B cell (primary cell): ENCODE data around the gene COMMD4. TPM values are rescaled to one million over a fixed set of nuclear protein-coding genes. Genes with fewer than 3 reads are reported as not detected.

Experiments used
- ATAC-seq: fragments of 200-7000 bp; cut with Tn5 transposase; one replicate; pipeline ENCODE4 v1.10.0; 2021; ENCODE audit warnings: low read depth, mild to moderate bottlenecking, moderate number of reproducible peaks, moderate library complexity
- CTCF ChIA-PET: fragments of 350-600 bp; sonication (Branson Sonifier 250); formaldehyde crosslinking; loops from one replicate; lab custom pipeline; 2021; ENCODE audit warnings: antibody characterized with exemption, inconsistent platforms; lab: Charles Lee
- POLR2A ChIA-PET: fragments of 350-600 bp; sonication (Branson Sonifier 250); formaldehyde crosslinking; loops from one replicate; lab custom pipeline; 2021; ENCODE audit warnings: antibody characterized with exemption; lab: Charles Lee
- DNase-seq: peaks from one replicate; pipeline ENCODE4 v3.0.0; 2013
- H2AFZ ChIP-seq: 2 replicates; pipeline ENCODE4 v1.6.1; 2012; ENCODE audit warnings: mild to moderate bottlenecking, low read depth, low read length; ENCODE audit not compliant: insufficient read depth, poor library complexity, severe bottlenecking
- H3K27ac ChIP-seq, 2 donors: 1 replicate in 1 of 2; 2 replicates in 1 of 2; pipeline ENCODE4 v1.5.1; 2012 to 2013; ENCODE audit warnings: low read length in 2 of 2, mild to moderate bottlenecking in 2 of 2, moderate library complexity in 1 of 2
- H3K27me3 ChIP-seq, 4 experiments: fragments of 200-600 bp in 1 of 4; sonication (generic) in 1 of 4; replicated peaks in 1 of 4; 1 replicate in 2 of 4; 2 replicates in 2 of 4; pipeline versions ENCODE4 v1.6.1 to v1.7.0; 2013 to 2016; ENCODE audit warnings: low read length in 3 of 4, mild to moderate bottlenecking in 2 of 4, mixed read lengths in 1 of 4, moderate library complexity in 1 of 4; ENCODE audit not compliant: insufficient read depth in 4 of 4, control insufficient read depth in 3 of 4; ENCODE audit errors: control extremely low read depth in 1 of 4
- H3K36me3 ChIP-seq, 2 experiments: replicated peaks in 1 of 2; 1 replicate in 1 of 2; 2 replicates in 1 of 2; pipeline versions ENCODE4 v1.6.1 to v1.7.1; 2013; ENCODE audit warnings: low read length in 1 of 2; ENCODE audit not compliant: insufficient read depth in 2 of 2, control insufficient read depth in 1 of 2; ENCODE audit errors: control extremely low read depth in 1 of 2, extremely low read depth in 1 of 2
- H3K4me1 ChIP-seq, 2 donors: fragments of 200-600 bp in 1 of 2; sonication (generic) in 1 of 2; 1 replicate in 1 of 2; 2 replicates in 1 of 2; pipeline versions ENCODE4 v1.5.1 to v1.6.1; 2013 to 2017; ENCODE audit warnings: low read length in 2 of 2; ENCODE audit not compliant: control insufficient read depth in 2 of 2, insufficient read depth in 2 of 2
- H3K4me2 ChIP-seq: replicated peaks from 2 replicates; pipeline ENCODE3; 2012; ENCODE audit warnings: mild to moderate bottlenecking, low read depth, low read length; ENCODE audit not compliant: poor library complexity, severe bottlenecking
- H3K4me3 ChIP-seq, 5 experiments: fragments of 200-600 bp in 1 of 5; sonication (generic) in 1 of 5; 1 replicate in 3 of 5; 2 replicates in 2 of 5; pipeline versions ENCODE4 v1.5.1 to v1.7.0; 2011 to 2016; ENCODE audit warnings: low read length in 4 of 5, mild to moderate bottlenecking in 4 of 5, low read depth in 2 of 5, control low read depth in 1 of 5, moderate library complexity in 1 of 5; ENCODE audit not compliant: insufficient read depth in 1 of 5; ENCODE audit errors: control extremely low read depth in 1 of 5, extremely low read depth in 1 of 5
- H3K79me2 ChIP-seq: fragments of 200-600 bp; sonication (generic); one replicate; pipeline ENCODE4 v1.6.0; 2016; ENCODE audit warnings: low read length; ENCODE audit not compliant: control insufficient read depth, insufficient read depth
- H3K9ac ChIP-seq: fragments of 200-600 bp; sonication (generic); 2 replicates; pipeline ENCODE4 v1.6.1; 2017; ENCODE audit warnings: mild to moderate bottlenecking, low read length, moderate library complexity
- H3K9me3 ChIP-seq, 3 donors: one replicate each; pipeline versions ENCODE4 v1.6.1 to v1.7.1; 2013; ENCODE audit warnings: low read length in 2 of 3; ENCODE audit not compliant: control insufficient read depth in 2 of 3, insufficient read depth in 1 of 3; ENCODE audit errors: control extremely low read depth in 1 of 3
- H4K20me1 ChIP-seq: 2 replicates; pipeline ENCODE4 v1.6.0; 2012; ENCODE audit warnings: mild to moderate bottlenecking, low read length; ENCODE audit not compliant: insufficient read depth, control insufficient read depth, poor library complexity, severe bottlenecking
- H3K27ac Mint-ChIP-seq: one replicate; pipeline ENCODE4 v1.8.0; 2021; ENCODE audit warnings: mixed read lengths
- H3K27me3 Mint-ChIP-seq: one replicate; pipeline ENCODE4 v1.8.0; 2021; ENCODE audit warnings: mixed read lengths
- H3K4me1 Mint-ChIP-seq: one replicate; pipeline ENCODE4 v1.8.0; 2021; ENCODE audit warnings: mixed read lengths
- H3K4me3 Mint-ChIP-seq: one replicate; pipeline ENCODE4 v1.8.0; 2021; ENCODE audit warnings: mixed read lengths
- H3K9me3 Mint-ChIP-seq: one replicate; pipeline ENCODE4 v1.8.0; 2022; ENCODE audit warnings: mixed read lengths; ENCODE audit not compliant: insufficient read depth
- CTCF ChIP-seq: fragments of 200-600 bp; IDR thresholded peaks from one replicate; pipeline ENCODE4 v1.8.0; 2022; ENCODE audit warnings: antibody characterized with exemption, mild to moderate bottlenecking
- EZH2 ChIP-seq: IDR thresholded peaks from 2 replicates; pipeline ENCODE4 v1.6.1; 2012; ENCODE audit warnings: borderline replicate concordance, low read depth, mild to moderate bottlenecking, moderate library complexity, low read length; ENCODE audit not compliant: insufficient read depth, poor library complexity, severe bottlenecking
- WGBS: methylation state at CpG from one replicate; pipeline ENCODE4 v1.1.5; 2013; ENCODE audit warnings: missing lambda C conversion rate; ENCODE audit not compliant: insufficient coverage; 5-methylcytosine and 5-hydroxymethylcytosine counted together
- intact Hi-C: fragments of 100-400 bp; cut with micrococcal nuclease; formaldehyde crosslinking; loops from one replicate; pipeline ENCODE4 v1.10.0; 2022
- polyA plus RNA-seq: library from polyadenylated mRNA; depleted of rRNA; stranded (reverse); fragments of >200 nt; gene quantifications from 2 replicates; pipeline ENCODE4 v1.2.3, GENCODE V29; 2012
- total RNA-seq, 2 donors: library from RNA; stranded (reverse); fragments of 120-200 nt in 1 of 2; gene quantifications; 1 replicate in 1 of 2; 2 replicates in 1 of 2; pipeline versions ENCODE4 v1.2.3 to v1.2.4, GENCODE V29; 2013 to 2022

COMMD4 gene
- total and polyA plus RNA-seq, 2 donors (not counting 1 experiment from before 2014, with no cell fraction given) = 57.9 to 63.5 TPM

GRCh38 chr15:75352186-75353080 lies 16.6 kb downstream of the COMMD4 start:
- peaks cover 0 to 56% (median 27%) of the 10 kb centered on the region in 3 donors for H3K9me3 ChIP-seq
- H3K4me1 ChIP-seq = peaks cover 27 to 36% of the 10 kb centered on the region in 2 donors
- H3K79me2 ChIP-seq = no peaks in the 10 kb centered on the region
- H3K27ac ChIP-seq = no peak overlapping the region
- no peaks in the 10 kb centered on the region for H4K20me1 ChIP-seq
- no peaks in the 10 kb centered on the region for H3K27me3 Mint-ChIP-seq
- H3K4me1 Mint-ChIP-seq = peaks cover 28% of the 10 kb centered on the region
- intact Hi-C loops = loop anchor here (5.0 kb wide), 1 partner anchor 565 kb away; no protein-coding TSS in a partner anchor
- H3K9ac ChIP-seq = no peak overlapping the region
- H2AFZ ChIP-seq = no peak overlapping the region
- H3K4me3 Mint-ChIP-seq = no peak overlapping the region
- no peak overlapping the region for H3K4me2 ChIP-seq
- CTCF ChIA-PET = interaction anchor here (0.8 to 3.7 kb wide), 2 partner anchors 17 to 289 kb away, joined by 3 to 15 read pairs; partner anchors contain the start of gene MAN2C1
- no peak for TF ChIP-seq CTCF
- no peak for TF ChIP-seq EZH2
- peaks cover 0 to 25% of the 10 kb centered on the region in 2 experiments for H3K36me3 ChIP-seq
- H3K9me3 Mint-ChIP-seq = peaks cover 8% of the 10 kb centered on the region
- H3K4me3 ChIP-seq = no peak overlapping the region
- H3K27ac Mint-ChIP-seq = no peak overlapping the region
- H3K27me3 ChIP-seq = no peaks in the 10 kb centered on the region
- POLR2A ChIA-PET = interaction anchor here (1.2 kb wide), 1 partner anchor 16 kb away, joined by 5 read pairs; the partner anchor contains the start of gene MAN2C1
- DNase-seq = no peak
- no peak for ATAC-seq
- 96% methylated on average over 13 of the region's 16 CpGs for WGBS

- Mint-ChIP-seq H3K27ac (no peak overlapping the region), H3K27me3 (no peaks in the 10 kb centered on the region), H3K4me3 (no peak overlapping the region), H3K9me3 (peaks cover 8% of the 10 kb centered on the region), H3K4me1 (peaks cover 23% of the 10 kb centered on the region)
- no peak for DNase-seq
- no peak overlapping the region for H3K4me2 ChIP-seq
- no peak for ATAC-seq
- ChIA-PET POLR2A (no interaction called here), CTCF (interaction anchor here (3.7 kb wide), 1 partner anchor 15 kb away, joined by 15 read pairs; the partner anchor contains the start of gene MAN2C1)
- no peak overlapping the region for H3K27ac ChIP-seq
- H2AFZ ChIP-seq = no peak overlapping the region
- no peak overlapping the region for H3K4me3 ChIP-seq
- peaks cover 25% of the 10 kb centered on the region in 2 donors for H3K4me1 ChIP-seq
- H3K9ac ChIP-seq = no peak overlapping the region
- peaks cover 0 to 44% (median 23%) of the 10 kb centered on the region in 3 donors for H3K9me3 ChIP-seq
- peaks cover 0 to 25% of the 10 kb centered on the region in 2 experiments for H3K36me3 ChIP-seq
- H4K20me1 ChIP-seq = no peaks in the 10 kb centered on the region
- WGBS = 91% methylated on average over 7 of the region's 7 CpGs
- H3K79me2 ChIP-seq = no peaks in the 10 kb centered on the region
- no peaks in the 10 kb centered on the region for H3K27me3 ChIP-seq
- intact Hi-C loops = loop anchor here (5.0 kb wide), 1 partner anchor 566 kb away; no protein-coding TSS in a partner anchor
- TF ChIP-seq CTCF (no peak), EZH2 (no peak)
These were observed 17.7 kb downstream of the COMMD4 start for GRCh38 chr15:75353604-75354003.
